ENCODE results near the gene OR8H3. TPM values are rescaled to one million over a fixed set of nuclear protein-coding genes. Genes with fewer than 3 reads are reported as not detected.
"Not testable (repeated sequence)": the region's sequence is repeated elsewhere in the genome, so short reads cannot be mapped to it uniquely, and the experiment has no call there.

OR8H3 gene
- total RNA-seq (2014; rRNA removed; shearing (Covaris generic); ENCODE audit: low replicate concordance), result not detected in 2 replicates

- no peak for DNase-seq (ENCODE audit: low read depth)
- in situ Hi-C loops (cut with HindIII; ENCODE audit: low pct_unique_long_range_greater_than_20kb, low sequenced_read_pairs), result no loop called here
Measured at GRCh38 chr11:56122073-56122472, at the start of gene OR8H3. Gene OR8H3 (plus strand): TSS chr11:56122373. CDS start chr11:56122373, 0 bp downstream.

- in situ Hi-C loops (cut with HindIII; ENCODE audit: low pct_unique_long_range_greater_than_20kb, low sequenced_read_pairs), result no loop called here
- DNase-seq (ENCODE audit: low read depth), result no peak
Measured at GRCh38 chr11:56089697-56090096, 32.5 kb upstream of the OR8H3 start.

GRCh38 chr11:56093008-56093407 lies 29.2 kb upstream of the OR8H3 start, which contains the start of gene OR8I2:
Gene OR8I2 (plus strand): TSS chr11:56093308. CDS start chr11:56093308, 0 bp downstream.
- in situ Hi-C loops (cut with HindIII; ENCODE audit: low pct_unique_long_range_greater_than_20kb, low sequenced_read_pairs), result no loop called here
- DNase-seq (ENCODE audit: low read depth), result no peak

- no peak for DNase-seq (ENCODE audit: low read depth)
- in situ Hi-C loops (cut with HindIII; ENCODE audit: low pct_unique_long_range_greater_than_20kb, low sequenced_read_pairs), result no loop called here
Measured at GRCh38 chr11:56103210-56103737, 18.9 kb upstream of the OR8H3 start, which contains the start of gene OR8H2. Gene OR8H2 (plus strand): TSS chr11:56103687. CDS start chr11:56105043, 1,356 bp downstream.

GRCh38 chr11:56140151-56140661 lies 18.0 kb downstream of the OR8H3 start, which contains the start of gene OR8J3:
Gene OR8J3 (minus strand): TSS chr11:56140201. CDS start chr11:56137718, 2,483 bp downstream.
- no peak for DNase-seq (ENCODE audit: low read depth)
- in situ Hi-C loops (cut with HindIII; ENCODE audit: low pct_unique_long_range_greater_than_20kb, low sequenced_read_pairs), result no loop called here

- DNase-seq (ENCODE audit: low read depth); in situ Hi-C loops (cut with HindIII; ENCODE audit: low pct_unique_long_range_greater_than_20kb, low sequenced_read_pairs): not testable (repeated sequence)
Measured at GRCh38 chr11:56143681-56144080, 21.5 kb downstream of the OR8H3 start.

- no peak for DNase-seq (ENCODE audit: low read depth)
- in situ Hi-C loops (cut with HindIII; ENCODE audit: low pct_unique_long_range_greater_than_20kb, low sequenced_read_pairs), result no loop called here
Measured at GRCh38 chr11:56151376-56151775, 29.2 kb downstream of the OR8H3 start.

GRCh38 chr11:56152333-56152732 lies 30.2 kb downstream of the OR8H3 start:
- in situ Hi-C loops (cut with HindIII; ENCODE audit: low pct_unique_long_range_greater_than_20kb, low sequenced_read_pairs), result no loop called here

GRCh38 chr11:56160217-56160616 lies 38.0 kb downstream of the OR8H3 start, which contains the start of gene OR8K5:
Gene OR8K5 (minus strand): TSS chr11:56160317. CDS start chr11:56160317, 0 bp downstream.
- in situ Hi-C loops (cut with HindIII; ENCODE audit: low pct_unique_long_range_greater_than_20kb, low sequenced_read_pairs), result no loop called here
- DNase-seq (ENCODE audit: low read depth), result no peak

More at GRCh38 chr11:56152333-56152732, 30.2 kb downstream of the OR8H3 start:
- DNase-seq (ENCODE audit: low read depth), result no peak

- in situ Hi-C loops (cut with HindIII; ENCODE audit: low pct_unique_long_range_greater_than_20kb, low sequenced_read_pairs), result no loop called here
- DNase-seq (ENCODE audit: low read depth), result no peak
Measured at GRCh38 chr11:56163804-56164203, 41.6 kb downstream of the OR8H3 start.

GRCh38 chr11:56172256-56172830 lies 50.2 kb downstream of the OR8H3 start:
- in situ Hi-C loops (cut with HindIII; ENCODE audit: low pct_unique_long_range_greater_than_20kb, low sequenced_read_pairs), result no loop called here
- DNase-seq (ENCODE audit: low read depth), result no peak

Other genes starting within 250 kb of the OR8H3 start
- not detected in 2 replicates for gene TRIM51, start 239.1 kb upstream of the OR8H3 start, total RNA-seq (2014; rRNA removed; shearing (Covaris generic); ENCODE audit: low replicate concordance)
- not detected in 2 replicates for gene OR5W2, start 207.8 kb upstream of the OR8H3 start, total RNA-seq (2014; rRNA removed; shearing (Covaris generic); ENCODE audit: low replicate concordance)
- gene OR5I1, start 186.0 kb upstream of the OR8H3 start, total RNA-seq (2014; rRNA removed; shearing (Covaris generic); ENCODE audit: low replicate concordance), result not detected in 2 replicates
- gene OR10AG1, start 152.4 kb upstream of the OR8H3 start, total RNA-seq (2014; rRNA removed; shearing (Covaris generic); ENCODE audit: low replicate concordance), result not detected in 2 replicates
- gene OR5F1, start 127.7 kb upstream of the OR8H3 start, total RNA-seq (2014; rRNA removed; shearing (Covaris generic); ENCODE audit: low replicate concordance), result not detected in 2 replicates
- not detected in 2 replicates for gene OR5AS1, start 94.7 kb upstream of the OR8H3 start, total RNA-seq (2014; rRNA removed; shearing (Covaris generic); ENCODE audit: low replicate concordance)
- not detected in 2 replicates for gene OR8I2, start 29.1 kb upstream of the OR8H3 start, total RNA-seq (2014; rRNA removed; shearing (Covaris generic); ENCODE audit: low replicate concordance)
- gene OR8H2, start 18.7 kb upstream of the OR8H3 start, total RNA-seq (2014; rRNA removed; shearing (Covaris generic); ENCODE audit: low replicate concordance), result not detected in 2 replicates
- gene OR8J3, start 17.8 kb downstream of the OR8H3 start, total RNA-seq (2014; rRNA removed; shearing (Covaris generic); ENCODE audit: low replicate concordance), result not detected in 2 replicates
- gene OR8K5, start 37.9 kb downstream of the OR8H3 start, total RNA-seq (2014; rRNA removed; shearing (Covaris generic); ENCODE audit: low replicate concordance), result not detected in 2 replicates
- gene OR5J2, start 54.2 kb downstream of the OR8H3 start, total RNA-seq (2014; rRNA removed; shearing (Covaris generic); ENCODE audit: low replicate concordance), result not detected in 2 replicates
- not detected in 2 replicates for gene OR5T2, start 111.9 kb downstream of the OR8H3 start, total RNA-seq (2014; rRNA removed; shearing (Covaris generic); ENCODE audit: low replicate concordance)
- gene OR5T3, start 129.9 kb downstream of the OR8H3 start, total RNA-seq (2014; rRNA removed; shearing (Covaris generic); ENCODE audit: low replicate concordance), result not detected in 2 replicates
- not detected in 2 replicates for gene OR5T1, start 151.8 kb downstream of the OR8H3 start, total RNA-seq (2014; rRNA removed; shearing (Covaris generic); ENCODE audit: low replicate concordance)
- not detected in 2 replicates for gene OR8H1, start 169.9 kb downstream of the OR8H3 start, total RNA-seq (2014; rRNA removed; shearing (Covaris generic); ENCODE audit: low replicate concordance)
- not detected in 2 replicates for gene OR8K3, start 192.8 kb downstream of the OR8H3 start, total RNA-seq (2014; rRNA removed; shearing (Covaris generic); ENCODE audit: low replicate concordance)
- gene OR8K1, start 223.7 kb downstream of the OR8H3 start, total RNA-seq (2014; rRNA removed; shearing (Covaris generic); ENCODE audit: low replicate concordance), result not detected in 2 replicates
- gene OR8J1, start 231.9 kb downstream of the OR8H3 start, total RNA-seq (2014; rRNA removed; shearing (Covaris generic); ENCODE audit: low replicate concordance), result not detected in 2 replicates